H1 (cell line): ENCODE measurements around the gene GPR26. TPM values are rescaled to one million over a fixed set of nuclear protein-coding genes. Genes with fewer than 3 reads are reported as not detected.

Experiments
- CTCF ChIA-PET: fragments of 300-600 bp; sonication (Branson Sonifier 250); formaldehyde crosslinking; loops from one replicate; lab custom pipeline; 2021; ENCODE audit not compliant: partially characterized antibody; lab: Charles Lee
- POLR2A ChIA-PET: fragments of 300-600 bp; sonication (Branson Sonifier 250); formaldehyde crosslinking; loops from one replicate; lab custom pipeline; 2021; ENCODE audit warnings: inconsistent platforms; ENCODE audit not compliant: partially characterized antibody; lab: Charles Lee
- DNase-seq, 2 experiments: peaks; one replicate each; pipeline versions ENCODE4 v3.0.0 to v3.0.0-alpha.2; 2010 to 2022; ENCODE audit warnings: low spot score in 2 of 2, low read depth in 1 of 2, mixed read lengths in 1 of 2
- FAIRE-seq: peaks from 2 replicates; lab custom pipeline; 2011; peaks lifted over from hg19 to GRCh38; lab: Jason Lieb, UNC
- H2AFZ ChIP-seq: 2 replicates; pipeline ENCODE4 v1.8.1; 2012; ENCODE audit warnings: low read length, inconsistent platforms
- H2AK5ac ChIP-seq: 2 replicates; pipeline ENCODE4 v1.6.1; 2013; ENCODE audit warnings: low read depth, low read length
- H2BK120ac ChIP-seq: replicated peaks from 2 replicates; pipeline ENCODE3; 2013; ENCODE audit warnings: low read depth, low read length, inconsistent platforms
- H2BK12ac ChIP-seq: 2 replicates; pipeline ENCODE4 v1.6.1; 2013; ENCODE audit warnings: low read depth, low read length
- H2BK15ac ChIP-seq: 2 replicates; pipeline ENCODE4 v1.6.1; 2013; ENCODE audit warnings: low read length
- H2BK20ac ChIP-seq: 2 replicates; pipeline ENCODE4 v1.6.1; 2013; ENCODE audit warnings: low read length
- H2BK5ac ChIP-seq: 2 replicates; pipeline ENCODE4 v1.6.1; 2013; ENCODE audit warnings: low read depth, low read length
- H3K14ac ChIP-seq: 2 replicates; pipeline ENCODE4 v1.6.1; 2013; ENCODE audit warnings: inconsistent platforms; ENCODE audit not compliant: insufficient read length
- H3K18ac ChIP-seq: 2 replicates; pipeline ENCODE4 v1.6.1; 2013; ENCODE audit warnings: low read length; ENCODE audit errors: extremely low read depth
- H3K23ac ChIP-seq: 2 replicates; pipeline ENCODE4 v1.6.1; 2013; ENCODE audit warnings: inconsistent platforms; ENCODE audit not compliant: insufficient read length
- H3K23me2 ChIP-seq: 2 replicates; pipeline ENCODE4 v1.6.1; 2013; ENCODE audit warnings: low read depth, low read length
- H3K27ac ChIP-seq: 2 replicates; pipeline ENCODE4 v1.6.1; 2011; ENCODE audit warnings: low read depth, low read length, inconsistent platforms
- H3K27me3 ChIP-seq, 4 experiments: replicated peaks in 1 of 4; 1 replicate in 1 of 4; 2 replicates in 3 of 4; pipeline versions ENCODE4 v1.6.1 to v1.8.1; 2011 to 2013; ENCODE audit warnings: low read length in 3 of 4, mild to moderate bottlenecking in 3 of 4, inconsistent platforms in 2 of 4, mixed read lengths in 2 of 4, moderate library complexity in 1 of 4; ENCODE audit not compliant: control insufficient read depth in 3 of 4, insufficient read depth in 3 of 4; ENCODE audit errors: extremely low read depth in 1 of 4
- H3K36me3 ChIP-seq, 4 experiments: 2 replicates each; pipeline versions ENCODE4 v1.6.1 to v1.8.1; 2011 to 2013; ENCODE audit warnings: mild to moderate bottlenecking in 4 of 4, low read length in 3 of 4, moderate library complexity in 2 of 4, control low read depth in 1 of 4, inconsistent platforms in 1 of 4; ENCODE audit not compliant: insufficient read depth in 4 of 4, control insufficient read depth in 2 of 4
- H3K4ac ChIP-seq: replicated peaks from 2 replicates; pipeline ENCODE3; 2013; ENCODE audit warnings: low read length, low read depth, mixed read lengths, inconsistent platforms; ENCODE audit not compliant: insufficient read length
- H3K4me1 ChIP-seq, 4 experiments: replicated peaks in 1 of 4; 1 replicate in 1 of 4; 2 replicates in 3 of 4; pipeline versions ENCODE4 v1.6.1 to v1.8.1; 2011 to 2013; ENCODE audit warnings: low read length in 3 of 4, inconsistent platforms in 2 of 4, mixed read lengths in 1 of 4; ENCODE audit not compliant: insufficient read depth in 4 of 4, control insufficient read depth in 3 of 4
- H3K4me2 ChIP-seq, 2 experiments: 2 replicates each; pipeline versions ENCODE4 v1.6.1 to v1.8.1; 2011 to 2013; ENCODE audit warnings: low read depth in 2 of 2, low read length in 2 of 2, control low read depth in 1 of 2, inconsistent platforms in 1 of 2, mild to moderate bottlenecking in 1 of 2; ENCODE audit not compliant: insufficient read depth in 1 of 2
- H3K4me3 ChIP-seq, 4 experiments: fragments of 200-600, 300-600 bp in 1 of 4; sonication (generic), shearing (Covaris generic), sonication (Bioruptor Twin) in 1 of 4; 2 replicates each; pipeline versions ENCODE4 v1.5.1 to v1.8.1; 2011 to 2016; ENCODE audit warnings: low read length in 4 of 4, low read depth in 3 of 4, control low read depth in 2 of 4, inconsistent platforms in 2 of 4, mild to moderate bottlenecking in 2 of 4, mixed read lengths in 1 of 4, moderate library complexity in 1 of 4; ENCODE audit not compliant: insufficient read depth in 2 of 4; ENCODE audit errors: extremely low read depth in 1 of 4
- H3K56ac ChIP-seq: replicated peaks from 2 replicates; pipeline ENCODE3; 2013; ENCODE audit warnings: low read depth, mild to moderate bottlenecking, mixed read lengths, low read length, inconsistent platforms; ENCODE audit not compliant: insufficient read length
- H3K79me1 ChIP-seq: 2 replicates; pipeline ENCODE4 v1.6.1; 2013; ENCODE audit warnings: low read depth, low read length, control low read depth
- H3K79me2 ChIP-seq, 2 experiments: 2 replicates each; pipeline versions ENCODE4 v1.6.1 to v1.8.1; 2012 to 2013; ENCODE audit warnings: low read length in 2 of 2, mild to moderate bottlenecking in 2 of 2, inconsistent platforms in 1 of 2; ENCODE audit not compliant: insufficient read depth in 2 of 2, control insufficient read depth in 1 of 2
- H3K9ac ChIP-seq, 4 experiments: replicated peaks in 1 of 4; 1 replicate in 1 of 4; 2 replicates in 3 of 4; pipeline versions ENCODE4 v1.6.1 to v1.8.1; 2011 to 2013; ENCODE audit warnings: low read depth in 3 of 4, low read length in 3 of 4, control low read depth in 2 of 4, mild to moderate bottlenecking in 2 of 4, moderate library complexity in 2 of 4, inconsistent platforms in 1 of 4; ENCODE audit errors: extremely low read depth in 1 of 4
- H3K9me3 ChIP-seq, 2 experiments: 2 replicates each; pipeline versions ENCODE4 v1.6.1 to v1.8.1; 2012 to 2013; ENCODE audit warnings: mild to moderate bottlenecking in 2 of 2, moderate library complexity in 2 of 2, control low read depth in 1 of 2, inconsistent platforms in 1 of 2, low read depth in 1 of 2, low read length in 1 of 2, mixed read lengths in 1 of 2; ENCODE audit not compliant: insufficient read depth in 2 of 2
- H4K20me1 ChIP-seq, 2 experiments: replicated peaks in 1 of 2; 2 replicates each; pipeline versions ENCODE3 to v1.8.1; 2011 to 2013; ENCODE audit warnings: inconsistent platforms in 2 of 2, low read length in 2 of 2, mild to moderate bottlenecking in 1 of 2; ENCODE audit not compliant: insufficient read depth in 2 of 2, control insufficient read depth in 1 of 2
- H4K5ac ChIP-seq: 2 replicates; pipeline ENCODE4 v1.6.1; 2013; ENCODE audit warnings: low read length, low read depth, mixed read lengths, inconsistent platforms; ENCODE audit not compliant: insufficient read length
- H4K8ac ChIP-seq: 2 replicates; pipeline ENCODE4 v1.8.0; 2013; ENCODE audit warnings: mild to moderate bottlenecking, moderate library complexity, low read length, inconsistent platforms; ENCODE audit not compliant: insufficient read depth; ENCODE audit errors: extremely low read depth
- H4K91ac ChIP-seq: replicated peaks from 2 replicates; pipeline ENCODE3; 2013; ENCODE audit warnings: low read length, mixed read lengths, inconsistent platforms; ENCODE audit not compliant: insufficient read length
- RAD21 ChIP-seq, 2 experiments: IDR thresholded peaks in 1 of 2; conservative IDR thresholded peaks in 1 of 2; 2 replicates each; pipeline ENCODE4 v1.6.1; 2011; ENCODE audit warnings: low read depth in 2 of 2, low read length in 2 of 2, improper control_type of control experiment in 1 of 2, inconsistent platforms in 1 of 2, mild to moderate bottlenecking in 1 of 2, moderate library complexity in 1 of 2
- WGBS, 2 experiments: shearing (Covaris generic) in 1 of 2; methylation state at CpG; one replicate each; pipeline versions ENCODE4 v1.1.6 to v1.1.7; 2013 to 2015; ENCODE audit warnings: low lambda C conversion rate in 2 of 2, mixed read lengths in 2 of 2, inconsistent platforms in 1 of 2, low coverage in 1 of 2, missing lambda C conversion rate in 1 of 2; ENCODE audit not compliant: insufficient replicate concordance in 2 of 2, insufficient coverage in 1 of 2, insufficient read length in 1 of 2; ENCODE audit errors: extremely low coverage in 1 of 2, missing lambda C conversion rate in 1 of 2; 5-methylcytosine and 5-hydroxymethylcytosine counted together
- polyA plus RNA-seq, 7 experiments: library from polyadenylated mRNA; depleted of rRNA in 3 of 7; stranded (reverse) in 5 of 7; unstranded in 2 of 7; fragments of >200 nt in 5 of 7; fragments of 200-250 nt in 2 of 7; gene quantifications; 1 replicate in 5 of 7; 2 replicates in 1 of 7; 4 replicates in 1 of 7; pipeline versions ENCODE4 v1.2.1 to v1.2.3, GENCODE V29; 2011 to 2013; ENCODE audit warnings: missing spikeins in 2 of 7, mixed read lengths in 2 of 7
- total RNA-seq: library from RNA; stranded (reverse); fragmentation: NEBNext Ultra II Directional; extraction: Animal tissue kit (Norgen Biotek cat#: 25700); gene quantifications from 2 replicates; pipeline ENCODE4 v1.2.1, GENCODE V29; 2021

Gene GPR26
- total and polyA plus RNA-seq, 2 of the 8 experiments (the other 6 are each of a cell fraction or from before 2014, with no cell fraction given) = 0.09 to 0.21 TPM

DNA sequence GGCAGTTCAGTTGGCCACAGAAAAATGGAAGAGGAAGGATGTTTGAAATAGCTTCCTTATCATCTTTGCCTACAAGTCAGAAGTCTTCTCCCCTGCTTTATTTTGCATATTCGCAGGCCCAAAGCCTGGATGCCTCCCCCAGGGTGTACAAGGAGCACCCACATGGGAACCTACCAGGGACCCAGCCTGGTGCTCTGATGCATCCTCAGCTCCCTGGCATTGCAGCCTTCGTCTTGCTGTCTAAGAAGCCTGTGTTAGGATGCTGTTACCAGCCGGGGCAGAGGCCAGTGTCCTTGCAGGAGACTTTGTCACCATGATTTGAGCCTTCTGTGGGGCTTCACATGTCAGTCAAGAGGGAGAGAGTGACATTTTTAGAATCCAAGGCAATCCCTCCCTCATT lies 27.0 kb upstream of the GPR26 start:
- Histone ChIP-seq H3K23me2 (no peaks in the 10 kb centered on the region), H3K4me3 (no peak overlapping the region), H2AK5ac (no peak overlapping the region), H3K4me2 (peak overlapping the region in 1 of 2 experiments; percentile 30; a peak in 2 of 4 replicates), H2BK5ac (0 out of 2 replicates have a peak overlapping the region, but pooled peaks have one; percentile 1), H4K8ac (no peak overlapping the region), H3K27me3 (no peaks in the 10 kb centered on the region; a peak in 1 of 7 replicates), H3K9ac (no peak overlapping the region), H3K14ac (no peak overlapping the region), H3K27ac (no peak overlapping the region), H2AFZ (no peak overlapping the region), H3K4ac (no peak overlapping the region), H3K79me1 (no peaks in the 10 kb centered on the region), H3K36me3 (no peaks in the 10 kb centered on the region), H3K23ac (no peak overlapping the region), H4K91ac (no peak overlapping the region), H2BK15ac (no peak overlapping the region), H2BK20ac (0 out of 2 replicates have a peak overlapping the region, but pooled peaks have one; percentile 24), H2BK12ac (peak overlapping the region; percentile 55; the same call in 1 of the 2 replicates), H3K79me2 (no peaks in the 10 kb centered on the region), H4K5ac (no peak overlapping the region), H3K9me3 (no peaks in the 10 kb centered on the region), H2BK120ac (no peak overlapping the region), H4K20me1 (no peaks in the 10 kb centered on the region), H3K56ac (no peak overlapping the region), H3K4me1 (peaks cover 5 to 25% (median 13%) of the 10 kb centered on the region in 4 experiments), H3K18ac (no peak overlapping the region)
- DNase-seq = no peak
- 81% methylated on average over 3 of the region's 3 CpGs; no CpG with 5 or more reads in 1 of the 2 experiments for WGBS, 2 experiments
- ChIA-PET CTCF (interaction anchor here (1.1 to 13.9 kb wide), 9 partner anchors 10 to 334 kb away, joined by 3 to 135 read pairs (median 7); no protein-coding TSS in a partner anchor), POLR2A (interaction anchor here (1.1 kb wide), 1 partner anchor 16 kb away, joined by 3 read pairs; no protein-coding TSS in a partner anchor)
- FAIRE-seq = no peak
- TF ChIP-seq RAD21 (IDR thresholded peaks at IDR 0.05 in 1 of 2, conservative IDR thresholded peaks at IDR 0.05 in 1 of 2; ENCODE audit: low read depth in 2 of 2, low read length in 2 of 2) = no peak
